DMS114 treated with DMSO at 0.1 percent for 48 hours (cell line): ENCODE data around the gene LYSMD4.

Source experiments
- DNase-seq: peaks from one replicate; lab custom pipeline; 2025; ENCODE audit not compliant: unreplicated experiment; lab: John Stamatoyannopoulos, UW

The LYSMD4 gene

GRCh38 chr15:99731336-99732123 is 1.7 kb downstream of the LYSMD4 start:
- DNase-seq = no peak

GRCh38 chr15:99729920-99730319 is 3.3 kb downstream of the LYSMD4 start:
- peak; percentile 16 for DNase-seq

GRCh38 chr15:99729327-99729726 is 3.9 kb downstream of the LYSMD4 start:
- DNase-seq = no peak

GRCh38 chr15:99728916-99729315 is 4.3 kb downstream of the LYSMD4 start:
- DNase-seq = no peak

GRCh38 chr15:99727733-99728132 is 5.5 kb downstream of the LYSMD4 start:
- DNase-seq = no peak

GRCh38 chr15:99727330-99727729 is 5.9 kb downstream of the LYSMD4 start:
- no peak for DNase-seq

- DNase-seq = no peak
Observed at GRCh38 chr15:99726333-99726732, 6.9 kb downstream of the LYSMD4 start.

- DNase-seq = no peak
Observed at GRCh38 chr15:99722406-99722805, 10.8 kb downstream of the LYSMD4 start.

- DNase-seq = no peak
Observed at GRCh38 chr15:99721896-99722295, 11.3 kb downstream of the LYSMD4 start.

GRCh38 chr15:99721104-99721778 is 12.0 kb downstream of the LYSMD4 start:
- DNase-seq = no peak

GRCh38 chr15:99720533-99720932 is 12.7 kb downstream of the LYSMD4 start:
- no peak for DNase-seq

- no peak for DNase-seq
Observed at GRCh38 chr15:99719096-99719541, 14.1 kb downstream of the LYSMD4 start.

- no peak for DNase-seq
Observed at GRCh38 chr15:99718421-99718820, 14.8 kb downstream of the LYSMD4 start.

GRCh38 chr15:99717161-99718009 is 15.9 kb downstream of the LYSMD4 start:
- no peak for DNase-seq

- DNase-seq = no peak
Observed at GRCh38 chr15:99716540-99717095, 16.6 kb downstream of the LYSMD4 start.

GRCh38 chr15:99712415-99712814 is 20.8 kb downstream of the LYSMD4 start:
- no peak for DNase-seq

GRCh38 chr15:99711625-99712024 is 21.6 kb downstream of the LYSMD4 start:
- no peak for DNase-seq

- no peak for DNase-seq
Observed at GRCh38 chr15:99709243-99709986, 23.8 kb downstream of the LYSMD4 start.

- no peak for DNase-seq
Observed at GRCh38 chr15:99708563-99708962, 24.7 kb downstream of the LYSMD4 start.

- no peak for DNase-seq
Observed at GRCh38 chr15:99707473-99708270, 25.6 kb downstream of the LYSMD4 start.
